HepG2 (cell line): ENCODE measurements around the gene GNAI2. TPM values are rescaled to one million over a fixed set of nuclear protein-coding genes. Genes with fewer than 3 reads are reported as not detected.
A peak's percentile ranks its signal among the peaks of the same experiment; 100 is the strongest.

ENCODE experiments used
- ATF7-NPFF ChIP-seq: sonication (generic); formaldehyde crosslinking; IDR thresholded peaks from 2 replicates; pipeline ENCODE4 v1.8.1; 2023; ENCODE audit warnings: mild to moderate bottlenecking, low read depth, missing genetic modification reagents, moderate library complexity
- CCDC6 ChIP-seq: sonication (generic); formaldehyde crosslinking; IDR thresholded peaks from 2 replicates; pipeline ENCODE4 v1.8.1; 2022; ENCODE audit warnings: mild to moderate bottlenecking, missing genetic modification reagents, moderate library complexity
- DNMT3B ChIP-seq: conservative IDR thresholded peaks from 2 replicates; pipeline ENCODE4 v1.6.1; 2016; ENCODE audit warnings: missing biosample characterization, control low read depth
- ELF1 ChIP-seq: sonication (generic); formaldehyde crosslinking; IDR thresholded peaks from 2 replicates; pipeline ENCODE4 v1.4.0; 2020; ENCODE audit warnings: missing genetic modification reagents
- HBP1 ChIP-seq: IDR thresholded peaks from 2 replicates; pipeline ENCODE4 v1.6.1; 2016; ENCODE audit warnings: low read depth, control low read depth
- MIER2 ChIP-seq: IDR thresholded peaks from 2 replicates; pipeline ENCODE4 v1.6.1; 2016; ENCODE audit warnings: missing biosample characterization, missing genetic modification reagents
- NAIF1 ChIP-seq: sonication (generic); formaldehyde crosslinking; IDR thresholded peaks from 2 replicates; pipeline ENCODE4 v1.5.0; 2020; ENCODE audit warnings: mild to moderate bottlenecking, missing genetic modification reagents, borderline replicate concordance
- NCOR1 ChIP-seq: fragments of 200-600 bp; sonication (generic); IDR thresholded peaks from 2 replicates; pipeline ENCODE4 v1.7.0; 2017; ENCODE audit warnings: antibody characterized with exemption, low read length, borderline replicate concordance
- RBM22 ChIP-seq: fragments of 200-400 bp; formaldehyde crosslinking; optimal IDR thresholded peaks from 2 replicates; pipeline ENCODE3; 2017; ENCODE audit warnings: mild to moderate bottlenecking, low read length, moderate library complexity
- STAG1 ChIP-seq: sonication (generic); formaldehyde crosslinking; IDR thresholded peaks from 2 replicates; pipeline ENCODE4 v1.4.0; 2020; ENCODE audit warnings: missing genetic modification reagents
- XBP1 ChIP-seq: sonication (generic); formaldehyde crosslinking; IDR thresholded peaks from 2 replicates; pipeline ENCODE4 v1.5.0; 2020; ENCODE audit warnings: missing genetic modification reagents
- ZBTB33 ChIP-seq: sonication (generic); formaldehyde crosslinking; IDR thresholded peaks from 2 replicates; pipeline ENCODE4 v1.4.0; 2020; ENCODE audit warnings: missing genetic modification reagents
- ZBTB42 ChIP-seq: sonication (generic); formaldehyde crosslinking; IDR thresholded peaks from 2 replicates; pipeline ENCODE4 v1.5.0; 2020; ENCODE audit warnings: mild to moderate bottlenecking, missing genetic modification reagents
- ZNF234 ChIP-seq: sonication (generic); formaldehyde crosslinking; conservative IDR thresholded peaks from 2 replicates; pipeline ENCODE4 v1.5.1; 2020; ENCODE audit warnings: mild to moderate bottlenecking, missing genetic modification reagents
- ZSCAN30 ChIP-seq: sonication (generic); formaldehyde crosslinking; IDR thresholded peaks from 2 replicates; pipeline ENCODE4 v1.5.0; 2020; ENCODE audit warnings: mild to moderate bottlenecking, missing genetic modification reagents
- ZSCAN31 ChIP-seq: sonication (generic); formaldehyde crosslinking; IDR thresholded peaks from 2 replicates; pipeline ENCODE4 v1.5.0; 2020; ENCODE audit warnings: low read depth, mild to moderate bottlenecking, missing genetic modification reagents
- polyA plus RNA-seq, 8 experiments: library from polyadenylated mRNA; depleted of rRNA in 3 of 8; stranded (reverse) in 7 of 8; unstranded in 1 of 8; fragments of >200 nt; fragmentation: Illumina TruSeq in 4 of 8; extraction: Trizol in 4 of 8; gene quantifications; 2 replicates each; pipeline versions ENCODE4 v1.2.1 to v1.2.3, GENCODE V29; 2011 to 2016; ENCODE audit warnings: low read depth in 4 of 8, missing spikeins in 1 of 8, mixed read lengths in 1 of 8; ENCODE audit not compliant: insufficient read depth in 1 of 8
- total RNA-seq, 5 experiments: library from RNA; depleted of rRNA; stranded (reverse); fragments of >200 nt; fragmentation: Illumina TruSeq; extraction: Trizol; gene quantifications; 2 replicates each; pipeline ENCODE4 v1.2.3, GENCODE V29; 2016; ENCODE audit warnings: low read depth in 1 of 5
- TF ChIP-seq, protein P1 (sequence below): sonication (generic); formaldehyde crosslinking; IDR thresholded peaks from one replicate; pipeline ENCODE4 v1.5.1; 2020; ENCODE audit warnings: mild to moderate bottlenecking, missing genetic modification reagents; ENCODE audit errors: not compliant biosample characterization

GNAI2 gene
- total and polyA plus RNA-seq, 2 of the 13 experiments (the other 11 are each of a cell fraction or from before 2014, with no cell fraction given), result 51.1 to 66.2 TPM

DNA sequence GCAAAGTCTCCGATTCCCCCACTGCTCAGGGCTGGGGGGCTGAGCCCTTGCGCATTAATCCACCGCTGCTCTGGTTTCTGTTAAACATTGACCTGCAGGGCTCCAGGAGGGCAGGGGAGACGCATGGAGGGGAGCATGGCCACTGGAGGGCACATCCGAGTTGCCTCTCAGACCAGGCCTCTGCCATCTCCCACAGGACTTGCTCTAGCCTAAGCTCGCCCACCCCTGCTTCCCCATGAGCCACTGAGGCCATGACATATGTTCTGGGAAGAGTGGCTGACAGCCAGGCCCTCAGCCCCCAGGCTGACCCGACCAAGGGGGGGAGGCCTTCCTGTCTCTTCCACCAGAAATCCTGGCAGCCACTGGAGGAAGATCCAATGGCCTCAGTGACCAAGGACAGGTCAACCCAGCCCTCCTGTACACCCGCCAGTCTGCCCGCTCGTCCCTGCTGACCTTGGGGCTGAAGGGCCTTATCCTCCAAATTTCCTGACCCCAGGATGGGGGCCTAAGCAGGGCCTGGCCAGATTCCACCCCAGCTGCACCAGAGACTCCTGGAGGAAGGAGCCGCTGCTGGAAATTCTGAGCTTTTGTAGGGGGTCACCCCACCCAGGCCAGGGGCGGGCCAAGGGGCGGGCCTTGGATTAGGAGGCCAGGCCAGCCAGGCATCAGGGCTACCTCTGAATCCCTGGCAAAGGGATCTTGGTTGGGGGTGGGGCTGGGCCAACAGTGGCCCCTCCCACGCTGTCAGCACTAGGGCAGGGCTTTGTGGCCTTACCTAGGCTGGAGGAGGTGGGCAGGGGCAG is 67.2 kb downstream of the GNAI2 start, which contains the start of gene HYAL1 (continued):
- TF ChIP-seq, protein P1, sequence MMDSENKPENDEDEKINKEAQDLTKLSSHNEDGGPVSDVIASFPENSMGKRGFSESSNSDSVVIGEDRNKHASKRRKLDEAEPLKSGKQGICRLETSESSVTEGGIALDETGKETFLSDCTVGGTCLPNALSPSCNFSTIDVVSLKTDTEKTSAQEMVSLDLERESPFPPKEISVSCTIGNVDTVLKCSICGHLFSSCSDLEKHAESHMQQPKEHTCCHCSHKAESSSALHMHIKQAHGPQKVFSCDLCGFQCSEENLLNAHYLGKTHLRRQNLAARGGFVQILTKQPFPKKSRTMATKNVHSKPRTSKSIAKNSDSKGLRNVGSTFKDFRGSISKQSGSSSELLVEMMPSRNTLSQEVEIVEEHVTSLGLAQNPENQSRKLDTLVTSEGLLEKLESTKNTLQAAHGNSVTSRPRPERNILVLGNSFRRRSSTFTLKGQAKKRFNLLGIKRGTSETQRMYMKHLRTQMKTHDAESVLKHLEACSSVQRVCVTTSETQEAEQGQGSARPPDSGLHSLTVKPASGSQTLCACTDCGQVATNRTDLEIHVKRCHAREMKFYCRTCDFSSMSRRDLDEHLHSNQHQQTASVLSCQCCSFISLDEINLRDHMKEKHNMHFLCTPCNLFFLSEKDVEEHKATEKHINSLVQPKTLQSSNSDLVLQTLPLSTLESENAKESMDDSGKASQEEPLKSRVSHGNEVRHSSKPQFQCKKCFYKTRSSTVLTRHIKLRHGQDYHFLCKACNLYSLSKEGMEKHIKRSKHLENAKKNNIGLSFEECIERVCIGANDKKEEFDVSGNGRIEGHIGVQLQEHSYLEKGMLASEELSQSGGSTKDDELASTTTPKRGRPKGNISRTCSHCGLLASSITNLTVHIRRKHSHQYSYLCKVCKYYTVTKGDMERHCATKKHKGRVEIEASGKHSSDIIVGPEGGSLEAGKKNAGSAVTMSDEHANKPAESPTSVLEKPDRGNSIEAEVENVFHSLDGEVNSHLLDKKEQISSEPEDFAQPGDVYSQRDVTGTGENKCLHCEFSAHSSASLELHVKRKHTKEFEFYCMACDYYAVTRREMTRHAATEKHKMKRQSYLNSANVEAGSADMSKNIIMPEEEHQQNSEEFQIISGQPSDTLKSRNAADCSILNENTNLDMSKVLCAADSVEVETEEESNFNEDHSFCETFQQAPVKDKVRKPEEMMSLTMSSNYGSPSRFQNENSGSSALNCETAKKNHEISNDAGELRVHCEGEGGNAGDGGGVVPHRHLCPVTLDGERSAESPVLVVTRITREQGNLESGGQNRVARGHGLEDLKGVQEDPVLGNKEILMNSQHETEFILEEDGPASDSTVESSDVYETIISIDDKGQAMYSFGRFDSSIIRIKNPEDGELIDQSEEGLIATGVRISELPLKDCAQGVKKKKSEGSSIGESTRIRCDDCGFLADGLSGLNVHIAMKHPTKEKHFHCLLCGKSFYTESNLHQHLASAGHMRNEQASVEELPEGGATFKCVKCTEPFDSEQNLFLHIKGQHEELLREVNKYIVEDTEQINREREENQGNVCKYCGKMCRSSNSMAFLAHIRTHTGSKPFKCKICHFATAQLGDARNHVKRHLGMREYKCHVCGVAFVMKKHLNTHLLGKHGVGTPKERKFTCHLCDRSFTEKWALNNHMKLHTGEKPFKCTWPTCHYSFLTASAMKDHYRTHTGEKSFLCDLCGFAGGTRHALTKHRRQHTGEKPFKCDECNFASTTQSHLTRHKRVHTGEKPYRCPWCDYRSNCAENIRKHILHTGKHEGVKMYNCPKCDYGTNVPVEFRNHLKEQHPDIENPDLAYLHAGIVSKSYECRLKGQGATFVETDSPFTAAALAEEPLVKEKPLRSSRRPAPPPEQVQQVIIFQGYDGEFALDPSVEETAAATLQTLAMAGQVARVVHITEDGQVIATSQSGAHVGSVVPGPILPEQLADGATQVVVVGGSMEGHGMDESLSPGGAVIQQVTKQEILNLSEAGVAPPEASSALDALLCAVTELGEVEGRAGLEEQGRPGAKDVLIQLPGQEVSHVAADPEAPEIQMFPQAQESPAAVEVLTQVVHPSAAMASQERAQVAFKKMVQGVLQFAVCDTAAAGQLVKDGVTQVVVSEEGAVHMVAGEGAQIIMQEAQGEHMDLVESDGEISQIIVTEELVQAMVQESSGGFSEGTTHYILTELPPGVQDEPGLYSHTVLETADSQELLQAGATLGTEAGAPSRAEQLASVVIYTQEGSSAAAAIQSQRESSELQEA, result no peak
- peak; percentile 63 for TF ChIP-seq STAG1
- TF ChIP-seq DNMT3B (CRISPR knock-in tag), result no peak
- peak; percentile 79 for TF ChIP-seq CCDC6 (CRISPR knock-in tag)
- no peak; the same call in 1 of the 2 replicates for TF ChIP-seq NCOR1
- TF ChIP-seq ZBTB33 (CRISPR knock-in tag), result no peak
- TF ChIP-seq ZSCAN30 (CRISPR knock-in tag), result peak; percentile 89; the same call in 1 of the 2 replicates
- peak; percentile 10 for TF ChIP-seq ELF1
- peak; percentile 95 for TF ChIP-seq NAIF1 (CRISPR knock-in tag)
- peak; percentile 46; the same call in 1 of the 2 replicates for TF ChIP-seq ATF7-NPFF (CRISPR knock-in tag)
- peak; percentile 73 for TF ChIP-seq RBM22
- peak; percentile 81; the same call in 1 of the 2 replicates for TF ChIP-seq ZBTB42 (CRISPR knock-in tag)
- peak; percentile 49 for TF ChIP-seq HBP1 (CRISPR knock-in tag)
- TF ChIP-seq XBP1 (CRISPR knock-in tag), result peak; percentile 23; the same call in 1 of the 2 replicates
- no peak for TF ChIP-seq MIER2 (CRISPR knock-in tag)
- no peak; the same call in 1 of the 2 replicates for TF ChIP-seq ZNF234 (CRISPR knock-in tag)
- peak; percentile 88 for TF ChIP-seq ZSCAN31 (CRISPR knock-in tag)
